Measurements from ENCODE around the gene CECR2.

DNA sequence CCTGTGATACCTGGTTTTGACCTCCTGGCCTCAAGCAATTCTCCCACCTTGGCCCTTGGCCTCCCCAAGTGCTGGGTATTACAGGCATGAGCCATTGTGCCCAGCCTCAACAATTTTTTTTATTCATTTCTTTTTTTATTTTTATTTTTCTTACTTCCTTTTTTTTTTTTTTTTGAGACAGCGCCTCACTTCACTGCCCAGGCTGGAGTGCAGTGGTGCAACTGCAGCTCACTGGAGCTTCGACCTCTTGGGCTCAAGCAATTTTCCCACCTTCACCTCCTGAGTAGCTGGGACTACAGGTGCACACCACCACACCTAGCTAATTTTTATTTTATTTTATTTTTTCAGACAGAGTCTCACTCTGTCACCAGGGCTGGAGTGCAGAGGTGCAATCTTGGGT is 25.5 kb upstream of the CECR2 start:
- TF ChIP-seq CTCF (IDR thresholded peaks at IDR 0.05) (no peak), EP300 (IDR thresholded peaks at IDR 0.05) (no peak)
